Right lobe of liver (tissue), 6 donors: ENCODE measurements around the gene SERPINE1. TPM values are rescaled to one million over a fixed set of nuclear protein-coding genes. Genes with fewer than 3 reads are reported as not detected.

Source experiments
- ATAC-seq, 4 donors: fragments of 200-7000 bp; cut with Tn5 transposase; one replicate each; pipeline ENCODE4 v1.9.1; 2020; ENCODE audit warnings: mild to moderate bottlenecking in 4 of 4, moderate library complexity in 4 of 4
- DNase-seq, 3 donors: peaks; one replicate each; pipeline ENCODE4 v3.0.0-alpha.2; 2020
- H3K27ac ChIP-seq, 3 donors: fragments of 200-600 bp; one replicate each; pipeline ENCODE4 v1.8.0; 2022
- H3K27me3 ChIP-seq, 2 donors: fragments of 200-600 bp; one replicate each; pipeline ENCODE4 v1.8.0; 2022
- H3K36me3 ChIP-seq, 4 donors: fragments of 200-600 bp; sonication (generic) in 1 of 4; one replicate each; pipeline versions ENCODE4 v1.5.1 to v1.8.0; 2017 to 2022; ENCODE audit warnings: control low read depth in 1 of 4
- H3K4me1 ChIP-seq, 4 donors: fragments of 200-600 bp; sonication (generic) in 1 of 4; one replicate each; pipeline versions ENCODE4 v1.5.1 to v1.8.0; 2017 to 2022; ENCODE audit warnings: control low read depth in 1 of 4
- H3K4me3 ChIP-seq, 3 donors: fragments of 200-600 bp; one replicate each; pipeline ENCODE4 v1.8.0; 2022
- H3K9me3 ChIP-seq, 4 donors: fragments of 200-600 bp; sonication (generic) in 1 of 4; one replicate each; pipeline versions ENCODE4 v1.5.1 to v1.8.0; 2017 to 2022; ENCODE audit warnings: control low read depth in 1 of 4
- CTCF ChIP-seq, 4 donors: fragments of 200-600 bp in 3 of 4; fragments of 450-650 bp in 1 of 4; IDR thresholded peaks; one replicate each; pipeline versions ENCODE4 v1.5.1 to v1.8.0; 2016 to 2022; ENCODE audit warnings: antibody characterized with exemption in 4 of 4, mild to moderate bottlenecking in 2 of 4
- POLR2A ChIP-seq: fragments of 450-650 bp; IDR thresholded peaks from one replicate; pipeline ENCODE4 v1.6.1; 2017; ENCODE audit warnings: antibody characterized with exemption, mild to moderate bottlenecking
- WGBS: methylation state at CpG from one replicate; pipeline ENCODE4 v1.1.6; 2018; ENCODE audit warnings: low coverage, low lambda C conversion rate; ENCODE audit not compliant: insufficient coverage; ENCODE audit errors: missing lambda C conversion rate; 5-methylcytosine and 5-hydroxymethylcytosine counted together
- intact Hi-C, 2 donors: fragments of 100-400 bp; cut with DNase I; formaldehyde crosslinking; loops; one replicate each; pipeline versions ENCODE4 v1.11.2 to v1.14.1; 2022
- total RNA-seq, 6 experiments: library from RNA; depleted of rRNA in 2 of 6; stranded (reverse); fragments of >200 nt in 2 of 6; fragmentation: NEBNext Ultra II Directional in 3 of 6; extraction: Animal tissue kit (Norgen Biotek cat#: 25700) in 3 of 6; gene quantifications; one replicate each; pipeline versions ENCODE4 v1.1.0 to v1.2.4, GENCODE V29; 2016 to 2023
- donor health status: DM: no; HTN: yes; CAD: no.
- donor health status: DM: no; HTN: no; CAD: no.
- donor health status: DM: no; HTN: no; CAD: no.
- donor health status: DM: no; HTN: yes; CAD: no.
- donor health status: DM: no; HTN: yes; CAD: no.

The SERPINE1 gene
- total RNA-seq, 6 experiments from 2014 or later, result 5.4 to 497 (median 98.6) TPM

GRCh38 chr7:101154693-101155102 lies 27.8 kb downstream of the SERPINE1 start:
- Histone ChIP-seq H3K4me1 (peaks cover 0 to 14% (median 0%) of the 10 kb centered on the region in 4 donors), H3K27me3 (no peaks in the 10 kb centered on the region), H3K4me3 (peak overlapping the region; percentile 71 to 84 (median 75)), H3K36me3 (peaks cover 0 to 2% (median 0%) of the 10 kb centered on the region in 4 donors), H3K9me3 (no peaks in the 10 kb centered on the region), H3K27ac (no peak overlapping the region)
- DNase-seq (no peak), ATAC-seq (peak; percentile 32 to 46 (median 34))
- TF ChIP-seq POLR2A, result no peak
- no peak for TF ChIP-seq CTCF (IDR thresholded peaks at IDR 0.05)
- WGBS, result 0% methylated on average over 12 of the region's 34 CpGs
- intact Hi-C loops, result no loop called here

GRCh38 chr7:101155303-101155702 lies 28.4 kb downstream of the SERPINE1 start:
- Histone ChIP-seq H3K4me3 (peak overlapping the region; percentile 71 to 84 (median 75)), H3K36me3 (peaks cover 0 to 2% (median 0%) of the 10 kb centered on the region in 4 donors), H3K9me3 (no peaks in the 10 kb centered on the region), H3K4me1 (peaks cover 0 to 14% (median 0%) of the 10 kb centered on the region in 4 donors), H3K27me3 (no peaks in the 10 kb centered on the region), H3K27ac (no peak overlapping the region)
- intact Hi-C loops, result no loop called here
- DNase-seq (no peak), ATAC-seq (no peak)
- 49% methylated on average over 4 of the region's 4 CpGs for WGBS
- TF ChIP-seq CTCF (IDR thresholded peaks at IDR 0.05) (no peak), POLR2A (no peak)

- Histone ChIP-seq H3K4me1 (peaks cover 0 to 14% (median 0%) of the 10 kb centered on the region in 4 donors), H3K36me3 (peaks cover 0 to 2% (median 0%) of the 10 kb centered on the region in 4 donors), H3K9me3 (no peaks in the 10 kb centered on the region), H3K27ac (no peak overlapping the region), H3K4me3 (no peak overlapping the region), H3K27me3 (no peaks in the 10 kb centered on the region)
- no peak for DNase-seq
- no peak for ATAC-seq
- no peak for TF ChIP-seq CTCF (IDR thresholded peaks at IDR 0.05)
- no peak for TF ChIP-seq POLR2A
- intact Hi-C loops, result no loop called here
- WGBS, result 92% methylated on average over 4 of the region's 6 CpGs
Measured at GRCh38 chr7:101156277-101156676, 29.4 kb downstream of the SERPINE1 start.

GRCh38 chr7:101156866-101157589 lies 30.1 kb downstream of the SERPINE1 start:
- WGBS, result 29% methylated on average over 7 of the region's 14 CpGs
- TF ChIP-seq CTCF (IDR thresholded peaks at IDR 0.05) (no peak), POLR2A (no peak)
- Histone ChIP-seq H3K9me3 (no peaks in the 10 kb centered on the region), H3K27ac (no peak overlapping the region), H3K27me3 (no peaks in the 10 kb centered on the region), H3K4me3 (no peak overlapping the region), H3K36me3 (peaks cover 0 to 2% (median 0%) of the 10 kb centered on the region in 4 donors), H3K4me1 (peaks cover 0 to 14% (median 0%) of the 10 kb centered on the region in 4 donors)
- no peak for ATAC-seq
- no peak for DNase-seq
- intact Hi-C loops, result no loop called here
